Kidney glomerular epithelial cell (primary cell): ENCODE results near the gene ANKIB1.
"Not testable (repeated sequence)": the region's sequence is repeated elsewhere in the genome, so short reads cannot be mapped to it uniquely, and the experiment has no call there.

Source experiments
- DNase-seq: peaks from one replicate; lab custom pipeline; 2025; lab: John Stamatoyannopoulos, UW

The ANKIB1 gene, protein sequence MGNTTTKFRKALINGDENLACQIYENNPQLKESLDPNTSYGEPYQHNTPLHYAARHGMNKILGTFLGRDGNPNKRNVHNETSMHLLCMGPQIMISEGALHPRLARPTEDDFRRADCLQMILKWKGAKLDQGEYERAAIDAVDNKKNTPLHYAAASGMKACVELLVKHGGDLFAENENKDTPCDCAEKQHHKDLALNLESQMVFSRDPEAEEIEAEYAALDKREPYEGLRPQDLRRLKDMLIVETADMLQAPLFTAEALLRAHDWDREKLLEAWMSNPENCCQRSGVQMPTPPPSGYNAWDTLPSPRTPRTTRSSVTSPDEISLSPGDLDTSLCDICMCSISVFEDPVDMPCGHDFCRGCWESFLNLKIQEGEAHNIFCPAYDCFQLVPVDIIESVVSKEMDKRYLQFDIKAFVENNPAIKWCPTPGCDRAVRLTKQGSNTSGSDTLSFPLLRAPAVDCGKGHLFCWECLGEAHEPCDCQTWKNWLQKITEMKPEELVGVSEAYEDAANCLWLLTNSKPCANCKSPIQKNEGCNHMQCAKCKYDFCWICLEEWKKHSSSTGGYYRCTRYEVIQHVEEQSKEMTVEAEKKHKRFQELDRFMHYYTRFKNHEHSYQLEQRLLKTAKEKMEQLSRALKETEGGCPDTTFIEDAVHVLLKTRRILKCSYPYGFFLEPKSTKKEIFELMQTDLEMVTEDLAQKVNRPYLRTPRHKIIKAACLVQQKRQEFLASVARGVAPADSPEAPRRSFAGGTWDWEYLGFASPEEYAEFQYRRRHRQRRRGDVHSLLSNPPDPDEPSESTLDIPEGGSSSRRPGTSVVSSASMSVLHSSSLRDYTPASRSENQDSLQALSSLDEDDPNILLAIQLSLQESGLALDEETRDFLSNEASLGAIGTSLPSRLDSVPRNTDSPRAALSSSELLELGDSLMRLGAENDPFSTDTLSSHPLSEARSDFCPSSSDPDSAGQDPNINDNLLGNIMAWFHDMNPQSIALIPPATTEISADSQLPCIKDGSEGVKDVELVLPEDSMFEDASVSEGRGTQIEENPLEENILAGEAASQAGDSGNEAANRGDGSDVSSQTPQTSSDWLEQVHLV

DNA sequence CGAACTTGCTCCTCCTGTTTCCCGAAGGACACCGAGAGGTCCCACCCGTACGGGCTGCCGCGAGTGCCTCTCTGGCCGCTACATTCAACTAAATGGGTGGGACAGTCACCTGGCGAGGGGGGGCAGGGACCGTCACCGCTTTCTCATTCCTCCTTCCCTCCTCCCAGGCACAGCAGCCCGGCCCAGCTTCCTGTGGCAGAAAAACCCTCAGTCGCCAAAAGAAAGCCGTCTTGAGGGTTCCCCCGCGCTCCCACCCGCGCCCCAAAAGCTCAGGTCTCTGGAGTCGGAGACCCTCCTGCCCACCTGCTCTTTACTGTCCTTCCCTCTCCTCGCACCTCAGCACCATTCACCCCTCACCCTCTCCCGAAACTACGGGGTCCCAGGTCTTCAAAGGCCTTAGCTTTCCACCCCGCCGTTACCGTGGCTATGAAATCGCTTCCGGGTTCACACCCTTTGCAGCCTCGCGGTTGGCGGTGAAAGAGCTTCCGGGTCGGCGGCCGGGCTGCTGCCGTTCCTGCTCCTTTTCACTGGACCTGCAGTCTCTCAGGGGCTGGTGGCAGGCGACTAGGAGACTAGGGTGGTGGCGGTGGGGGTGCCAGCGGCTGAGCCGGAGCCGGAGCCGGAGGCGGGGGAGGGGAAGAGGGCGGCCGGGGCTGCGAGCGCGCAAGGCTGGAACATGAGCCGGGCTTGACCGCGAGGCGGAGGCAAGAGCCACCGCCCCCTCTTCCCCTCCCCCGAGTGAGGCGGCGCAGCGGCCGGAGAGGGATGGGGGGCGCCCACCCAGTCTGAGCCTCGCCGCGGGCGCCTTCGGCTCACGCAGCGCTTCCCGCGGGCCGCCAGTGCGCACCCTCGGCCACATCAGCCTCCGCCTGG, at the start of gene ANKIB1, which contains the start of gene KRIT1:
TSS of gene ANKIB1 (plus strand) at position 488 of the 873 bp plus-strand sequence. CDS start 49,005 bp downstream, outside the sequence.
TSS of gene KRIT1 (minus strand) at position 428 of the 873 bp plus-strand sequence. CDS start 3,779 bp downstream, outside the sequence.
- peak; percentile 70 for DNase-seq

DNA sequence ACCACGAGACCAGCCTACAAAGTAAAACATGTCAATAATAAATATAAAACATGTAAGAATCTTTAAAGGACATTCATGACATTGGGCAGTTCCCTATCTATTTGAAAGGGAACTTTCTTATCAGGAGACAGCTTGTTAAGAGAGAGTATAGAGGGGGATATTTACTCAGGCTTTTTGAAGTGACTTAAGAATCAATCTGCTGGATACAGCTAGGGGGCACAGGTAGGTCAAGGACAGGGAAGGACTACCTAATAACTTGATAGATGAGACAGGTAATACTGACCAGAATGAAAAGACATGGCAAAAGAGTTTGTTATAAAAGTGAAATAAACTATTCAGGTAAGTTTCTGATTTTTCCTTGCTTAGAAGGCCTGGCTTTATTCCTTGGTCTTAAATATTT, 45.0 kb upstream of the ANKIB1 start:
- DNase-seq, result no peak

DNA sequence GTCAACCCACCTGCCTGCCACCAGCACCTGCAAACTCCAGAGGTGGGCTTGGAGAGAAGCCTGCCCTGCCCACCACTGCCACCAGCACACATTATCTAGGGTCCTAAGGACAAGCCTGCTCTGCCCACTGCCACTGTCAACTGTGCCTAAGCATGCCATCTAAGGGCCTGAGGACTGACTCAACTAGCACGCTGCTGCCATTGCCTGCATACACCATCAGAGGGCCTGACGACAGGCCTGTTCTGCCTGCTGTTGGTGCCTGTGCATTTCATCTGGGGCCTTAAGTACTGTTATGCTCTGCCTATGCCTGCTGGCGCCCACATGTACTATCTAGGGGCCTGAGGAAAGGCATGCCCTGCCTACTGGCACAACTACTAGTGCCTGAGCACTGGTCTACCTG, 39.8 kb upstream of the ANKIB1 start:
- no peak for DNase-seq

DNA sequence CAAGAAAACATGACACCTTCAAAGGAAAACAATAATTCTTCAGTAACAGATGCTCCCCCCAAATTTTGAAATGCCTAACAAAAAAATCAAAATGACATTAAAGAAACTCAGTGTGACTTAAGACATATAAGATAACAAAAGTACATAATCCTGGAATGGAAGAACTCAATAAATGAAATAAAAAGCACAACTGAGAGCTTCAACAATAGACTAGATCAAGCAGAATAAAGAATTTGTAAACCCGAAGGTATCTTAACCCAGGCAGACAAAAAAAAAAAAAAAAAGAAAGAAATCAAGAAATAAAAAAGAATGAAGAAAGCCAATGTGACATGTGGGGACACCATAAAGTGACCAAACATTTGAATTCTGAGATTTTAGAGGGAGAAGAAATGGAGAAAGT, 39.1 kb upstream of the ANKIB1 start:
- DNase-seq, result no peak

DNA sequence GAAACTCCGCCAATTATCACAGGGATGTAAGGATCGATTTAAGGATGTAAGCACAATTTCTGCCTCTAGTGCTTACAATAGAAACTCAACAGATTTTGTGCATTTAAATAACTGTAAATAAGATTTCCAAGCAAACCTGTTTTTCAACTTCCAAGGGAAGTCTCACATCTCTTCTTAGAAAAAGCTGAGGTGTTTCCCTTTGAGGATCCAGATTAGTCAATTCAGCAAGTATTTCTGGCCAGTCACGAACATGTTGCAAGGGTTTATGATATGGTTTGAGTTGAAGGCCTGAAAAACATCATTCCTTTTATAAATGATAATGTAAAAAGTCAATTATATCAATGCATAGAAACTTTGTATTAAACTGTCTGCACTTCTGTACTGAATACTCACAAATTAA, 24.0 kb upstream of the ANKIB1 start:
- no peak for DNase-seq

DNA sequence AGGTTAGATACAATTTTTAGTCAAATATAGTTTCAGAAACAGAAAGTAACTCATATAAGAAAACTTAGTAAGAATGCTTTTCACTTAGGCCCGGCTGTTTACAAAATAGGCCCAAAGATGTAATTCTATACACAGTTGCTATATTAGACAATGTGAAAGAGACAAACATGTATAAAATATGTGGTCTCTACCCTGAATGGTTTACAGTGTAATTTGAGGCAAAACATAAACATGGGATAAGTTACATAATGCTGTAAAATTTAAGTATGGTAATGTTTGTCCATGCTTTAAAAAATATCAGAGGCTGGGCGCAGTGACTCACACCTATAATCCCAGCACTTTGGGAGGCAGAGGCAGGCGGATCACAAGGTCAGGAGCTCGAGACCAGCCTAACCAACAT, 18.8 kb upstream of the ANKIB1 start:
- DNase-seq, result no peak

DNA sequence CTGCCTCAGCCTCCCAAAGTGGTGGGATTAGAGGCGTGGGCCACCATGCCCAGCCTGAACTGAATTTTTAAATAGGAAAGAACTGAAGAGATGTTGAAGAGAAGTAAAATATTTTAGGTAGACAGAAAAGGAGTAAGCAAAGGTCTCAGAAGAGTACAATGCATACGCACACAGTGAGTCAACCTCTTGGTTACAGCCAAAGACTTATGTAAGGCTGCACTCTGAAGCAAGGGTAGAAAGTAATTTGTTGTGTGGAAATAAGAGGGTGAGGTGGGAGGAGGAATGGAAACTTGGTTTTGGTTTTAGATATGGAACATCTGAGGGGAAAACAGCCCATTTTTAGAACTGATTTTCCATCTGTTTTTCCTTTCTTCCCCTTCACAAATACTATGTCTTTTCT, 17.7 kb upstream of the ANKIB1 start:
- DNase-seq, result no peak

DNA sequence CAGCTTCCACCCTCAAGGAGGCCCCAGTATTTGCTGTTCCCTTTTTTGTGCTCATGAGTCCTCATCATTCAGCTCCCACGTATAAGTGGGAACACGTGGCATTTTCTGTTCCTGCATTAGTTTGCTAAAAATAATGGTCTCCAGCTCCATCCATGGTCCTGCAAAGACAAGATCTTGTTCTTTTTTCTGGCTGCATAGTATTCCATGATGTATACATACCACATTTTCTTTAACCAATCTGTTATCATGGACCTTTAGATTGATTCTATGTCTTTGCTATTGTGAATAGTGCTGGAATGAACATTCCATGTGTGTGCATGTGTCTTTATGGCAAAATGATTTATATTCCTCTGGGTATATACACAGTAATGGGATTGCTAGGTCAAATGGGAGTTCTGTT, 17.0 kb upstream of the ANKIB1 start:
- DNase-seq, result no peak

DNA sequence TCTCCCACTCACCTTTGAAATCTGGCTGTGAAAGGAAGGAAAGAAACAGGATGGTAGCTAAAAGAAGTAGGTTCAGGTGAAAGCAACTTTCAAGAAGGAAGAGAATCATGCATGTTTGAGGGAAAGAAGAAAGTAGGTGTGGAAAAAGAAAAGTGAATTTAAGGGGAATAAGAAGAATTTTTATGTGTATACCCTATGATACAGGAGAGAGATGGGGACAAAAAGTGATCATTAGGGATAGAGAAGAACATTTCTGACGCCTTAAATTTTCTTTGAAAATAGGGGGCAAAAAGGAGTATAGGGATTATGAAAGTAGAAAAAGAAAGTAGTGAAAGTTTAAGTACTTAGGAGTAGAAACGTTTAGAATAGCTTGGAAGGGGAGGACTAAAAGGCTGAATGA, 15.2 kb upstream of the ANKIB1 start:
- DNase-seq, result no peak

DNA sequence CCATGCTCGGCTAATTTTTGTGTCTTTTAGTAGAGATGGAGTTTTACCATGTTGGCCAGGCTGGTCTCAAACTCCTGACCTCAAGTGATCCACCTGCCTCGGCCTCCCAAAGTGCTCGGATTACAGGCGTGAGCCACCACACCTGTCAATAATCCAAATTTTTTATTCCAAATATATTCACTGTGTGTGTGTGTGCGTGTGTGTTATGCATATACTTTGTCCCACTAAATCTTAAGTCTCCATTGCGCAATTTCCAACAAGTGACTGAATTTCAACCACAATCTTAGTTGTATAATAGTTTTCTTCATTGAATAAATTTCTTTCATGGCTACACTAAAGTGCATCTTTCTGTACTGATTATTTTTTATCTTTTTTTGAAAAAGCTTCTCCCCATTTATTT, 2.8 kb upstream of the ANKIB1 start:
- DNase-seq, result no peak

DNA sequence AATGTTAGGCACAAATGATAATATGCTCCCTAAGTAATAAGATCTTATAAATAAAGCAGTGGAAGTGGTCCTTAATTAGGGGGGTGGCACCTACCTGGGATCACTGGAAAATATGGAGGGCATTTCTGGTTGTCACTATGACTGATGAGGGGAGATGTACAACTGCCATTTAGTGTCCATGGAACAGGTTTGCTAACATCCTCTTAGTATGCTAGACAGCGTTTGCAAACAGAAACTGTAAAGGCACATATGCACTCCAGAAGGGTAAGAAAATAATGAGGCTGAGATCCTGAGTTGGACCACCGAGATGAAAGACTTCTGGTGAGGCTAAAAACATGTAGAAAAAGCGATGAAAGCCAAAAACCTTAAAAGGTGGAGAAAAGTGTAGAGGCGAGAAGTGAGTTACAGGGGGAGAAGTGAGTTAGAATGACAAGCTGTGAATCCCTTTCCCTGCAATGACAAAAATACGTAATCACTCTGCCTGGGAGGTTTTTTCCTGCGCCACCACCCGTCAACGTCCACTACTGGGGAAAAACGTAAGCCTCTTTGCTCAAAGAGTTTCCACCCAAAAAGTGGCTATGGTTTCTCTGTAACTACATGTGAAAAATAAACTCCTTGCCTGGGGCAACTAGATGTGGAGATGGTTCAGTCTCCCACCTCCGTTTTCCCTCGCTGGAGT, 827 bp upstream of the ANKIB1 start:
- DNase-seq, result no peak

DNA sequence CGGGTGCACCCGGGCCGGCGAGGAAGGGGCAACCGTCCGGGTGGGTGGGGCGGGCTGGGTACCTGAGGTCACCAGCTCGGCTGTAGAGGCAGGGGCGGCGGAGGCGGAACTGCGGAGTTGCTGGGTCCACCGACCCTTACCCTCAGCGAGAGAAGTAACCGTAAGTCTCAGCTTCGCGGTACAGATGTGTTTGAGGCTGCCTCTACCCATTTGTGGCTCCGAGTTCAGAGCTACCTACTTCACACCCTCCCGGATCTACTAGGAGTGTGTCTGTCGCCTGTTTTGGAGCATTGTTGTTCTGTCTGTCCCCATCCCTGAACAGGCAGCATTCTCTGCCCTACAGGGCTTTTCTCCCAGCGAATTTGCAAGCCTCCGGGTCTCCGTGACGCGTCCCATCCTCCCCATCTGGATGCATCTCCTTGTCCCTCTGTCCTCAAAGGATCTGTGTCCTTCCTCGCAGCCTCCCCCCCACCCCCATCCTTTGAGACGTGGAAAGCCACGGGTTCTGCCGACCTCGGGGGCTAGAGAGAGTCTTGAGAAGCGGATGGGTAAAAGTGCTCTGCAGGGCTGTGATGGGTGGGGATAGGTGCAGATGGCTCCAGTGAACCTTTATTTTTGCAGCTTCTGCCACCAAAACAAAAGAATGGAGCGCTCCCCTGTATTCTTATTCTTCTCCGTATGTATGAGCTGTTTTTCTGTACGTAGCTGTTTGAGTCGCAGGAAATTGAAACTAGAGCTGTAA, 757 bp downstream of the ANKIB1 start:
- DNase-seq, result no peak

DNA sequence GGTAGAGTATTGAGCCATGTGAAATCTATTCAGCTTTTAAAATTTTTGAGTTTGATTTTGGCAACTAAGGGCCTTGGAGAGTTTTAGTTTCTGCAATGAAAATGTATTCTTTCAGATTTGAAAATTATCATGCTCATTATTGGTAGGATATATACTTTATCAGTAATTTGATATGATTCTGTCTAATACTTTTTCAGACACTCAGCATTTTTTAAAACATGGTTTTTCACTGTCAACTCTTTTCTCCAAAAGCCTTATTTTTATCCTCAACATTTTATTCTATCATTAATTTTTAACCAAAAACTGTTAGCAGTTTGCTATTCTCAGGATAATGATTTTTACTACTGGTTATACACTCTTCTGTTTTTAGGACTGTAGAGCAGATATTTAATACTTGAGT, 4.8 kb downstream of the ANKIB1 start:
- DNase-seq, result no peak

DNA sequence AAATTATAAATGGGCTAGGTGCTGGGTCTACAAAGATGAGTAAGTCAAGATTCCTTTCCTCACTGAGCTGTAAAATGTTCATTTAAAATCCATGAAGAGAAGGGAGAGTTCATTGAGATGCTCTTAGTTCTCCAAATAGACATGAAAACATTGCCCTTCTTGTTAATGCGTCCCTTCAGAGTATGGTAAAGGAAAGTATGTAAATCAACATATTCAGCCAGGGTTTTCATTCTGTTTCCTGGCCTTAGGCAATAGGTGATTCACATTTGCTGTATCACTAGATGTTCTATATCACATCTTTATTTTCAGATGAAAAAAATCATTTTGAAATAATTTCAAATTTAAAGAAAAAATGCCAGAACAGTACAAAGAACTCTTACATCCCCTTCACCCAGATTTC, 5.4 kb downstream of the ANKIB1 start:
- no peak for DNase-seq

DNA sequence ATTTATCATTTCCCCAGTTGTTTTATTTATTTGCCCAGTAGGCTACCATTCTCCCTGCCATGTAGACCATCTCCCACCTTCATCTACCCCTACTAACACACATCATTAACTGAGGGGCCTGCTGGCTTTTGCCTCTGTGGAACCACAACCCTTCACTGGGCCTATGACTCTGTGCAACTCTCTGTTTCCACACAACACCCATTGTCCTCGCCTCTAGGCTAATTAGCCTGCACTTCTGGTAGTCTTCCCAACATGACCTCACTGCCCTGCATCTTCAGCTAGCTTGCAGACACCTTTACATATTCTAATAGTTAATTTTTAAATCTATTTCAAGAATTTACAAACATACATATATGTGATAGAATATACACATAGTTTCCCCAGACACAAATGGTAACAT, 7.5 kb downstream of the ANKIB1 start:
- DNase-seq, result no peak

DNA sequence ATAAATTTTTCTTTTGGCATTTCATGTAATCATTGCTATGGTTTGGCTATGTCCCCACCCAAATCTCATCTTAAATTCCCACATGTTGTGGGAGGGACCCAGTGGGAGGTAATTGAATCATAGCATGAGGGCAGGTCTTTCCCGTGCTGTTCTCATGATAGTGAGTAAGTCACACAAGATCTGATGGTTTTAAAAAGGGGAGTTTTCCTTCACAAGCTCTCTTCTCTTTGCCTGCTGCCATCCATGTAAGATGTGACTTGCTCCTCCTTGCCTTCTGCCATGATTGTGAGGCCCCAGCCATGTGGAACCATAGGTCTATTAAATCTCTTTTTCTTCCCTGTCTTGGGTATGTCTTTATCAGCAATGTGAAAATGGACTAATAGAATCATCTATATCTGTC, 9.0 kb downstream of the ANKIB1 start:
- not testable (repeated sequence) for DNase-seq

DNA sequence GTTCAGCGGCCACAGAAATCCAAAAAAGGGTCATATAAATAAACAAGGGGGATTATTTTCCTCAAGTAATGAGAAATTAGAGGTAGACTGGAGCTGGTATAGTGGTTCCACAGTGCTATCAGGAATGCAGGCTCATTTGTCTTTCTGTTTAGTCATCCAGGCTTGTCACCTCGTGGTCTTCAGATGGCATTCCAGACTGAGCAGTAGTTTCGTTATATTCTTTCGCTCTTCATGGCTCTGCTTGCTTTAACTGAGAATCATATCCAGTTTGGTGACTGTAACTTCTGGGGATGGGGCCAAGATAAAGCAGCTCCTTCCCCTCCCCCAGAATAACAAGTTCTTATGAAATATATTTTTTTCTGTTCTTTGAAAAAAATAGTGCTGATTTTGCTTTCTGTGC, 9.5 kb downstream of the ANKIB1 start:
- peak; percentile 82 for DNase-seq

DNA sequence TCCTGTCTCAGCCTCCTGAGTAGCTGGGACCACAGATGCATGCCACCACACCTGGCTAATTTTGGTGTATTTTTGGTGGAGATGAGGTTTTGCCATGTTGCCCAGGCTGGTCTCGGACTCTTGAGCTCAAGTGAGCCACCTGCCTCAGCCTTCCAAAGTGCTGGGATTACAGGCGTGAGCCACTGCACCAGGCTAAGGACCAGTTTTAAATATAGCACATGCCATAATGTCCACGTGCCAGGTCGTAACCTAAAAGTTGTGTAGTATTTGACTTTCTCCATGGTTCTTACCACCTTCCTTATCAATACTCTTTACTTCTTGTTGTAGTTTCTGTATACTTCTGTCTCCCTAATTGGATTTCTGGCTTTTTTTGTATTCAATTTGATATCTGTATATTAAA, 13.3 kb downstream of the ANKIB1 start:
- no peak for DNase-seq

DNA sequence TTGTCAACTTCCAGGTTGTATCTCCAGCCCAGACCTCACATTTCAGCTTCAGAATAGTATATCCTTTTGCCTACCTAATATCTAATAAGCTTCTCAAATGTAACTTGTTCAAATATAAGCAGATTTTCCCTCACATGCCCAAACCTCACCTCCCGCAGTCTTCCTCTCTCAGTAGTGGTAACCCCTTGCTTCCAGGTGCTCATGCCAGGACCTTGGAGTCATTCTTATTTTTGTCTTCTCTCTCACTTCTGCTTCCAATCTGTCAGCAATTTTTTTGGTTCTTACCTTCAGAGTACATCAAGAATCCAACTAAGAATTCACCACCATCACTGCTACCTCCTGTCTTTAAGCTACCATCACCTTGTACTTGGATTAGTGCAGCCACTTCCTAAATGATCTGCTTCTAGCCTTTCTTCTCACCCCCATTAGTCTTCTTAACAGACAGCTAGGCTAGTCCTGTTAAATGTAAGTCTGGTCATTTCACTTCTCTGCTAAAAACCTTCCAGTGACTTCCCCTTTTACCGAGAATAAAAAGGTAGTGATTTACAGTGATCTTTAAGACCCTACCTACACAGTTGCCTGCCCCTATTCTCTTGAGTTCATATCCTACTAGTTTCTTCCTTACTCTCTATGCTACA, 14.0 kb downstream of the ANKIB1 start:
- no peak for DNase-seq

DNA sequence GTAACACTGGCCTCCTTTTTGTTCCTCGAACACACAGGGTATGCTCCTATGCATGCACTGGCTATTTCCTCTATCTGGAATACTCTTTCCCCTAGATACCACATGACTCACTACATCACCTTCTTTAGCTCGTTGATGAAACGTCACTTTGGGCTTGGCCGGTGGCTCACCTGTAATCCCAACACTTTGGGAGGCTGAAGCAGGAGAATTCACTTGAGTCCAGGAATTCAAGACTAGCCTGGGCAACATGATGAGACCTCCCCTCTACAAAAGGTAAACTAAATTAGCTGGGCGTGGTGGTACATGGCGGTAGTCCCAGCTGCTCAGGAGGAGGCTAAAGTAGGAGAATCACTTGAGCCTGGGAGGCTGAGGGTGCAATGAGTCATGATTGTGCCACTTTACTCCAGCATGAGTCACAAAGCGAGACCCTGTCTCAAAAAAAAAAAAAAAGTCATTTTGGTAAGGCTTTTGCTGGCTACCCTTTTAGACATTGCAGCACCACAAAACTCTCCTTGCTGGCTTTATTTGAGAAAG, 14.5 kb downstream of the ANKIB1 start:
- no peak for DNase-seq
